Activated CD4-positive, alpha-beta T cell treated with anti-CD3 and anti-CD28 coated beads for 48 hours (primary cell): ENCODE measurements around the gene FSTL4.

Experiments
- DNase-seq: peaks from one replicate; pipeline ENCODE4 v3.0.0-alpha.2; 2020

The FSTL4 gene

DNA sequence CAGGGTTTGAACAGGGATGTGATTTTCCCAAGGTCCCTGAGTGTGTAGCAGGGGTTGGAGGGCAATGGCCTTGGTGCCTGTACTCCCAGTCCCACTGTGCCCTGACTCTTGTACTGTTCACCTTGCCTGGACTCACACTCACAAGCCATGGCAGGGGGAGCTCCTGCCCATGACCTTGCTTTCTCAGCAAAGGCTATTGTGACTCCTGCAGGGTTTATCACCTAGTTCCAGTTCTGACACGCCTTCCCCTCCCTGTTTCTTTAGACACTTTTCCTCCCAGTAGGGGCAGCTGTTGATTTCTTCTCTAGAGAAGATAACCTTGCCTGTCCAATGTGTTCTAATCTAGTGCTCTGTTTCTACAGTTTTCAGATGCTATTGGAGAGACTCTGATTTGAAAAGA lies 139.5 kb downstream of the FSTL4 start:
- DNase-seq = no peak

DNA sequence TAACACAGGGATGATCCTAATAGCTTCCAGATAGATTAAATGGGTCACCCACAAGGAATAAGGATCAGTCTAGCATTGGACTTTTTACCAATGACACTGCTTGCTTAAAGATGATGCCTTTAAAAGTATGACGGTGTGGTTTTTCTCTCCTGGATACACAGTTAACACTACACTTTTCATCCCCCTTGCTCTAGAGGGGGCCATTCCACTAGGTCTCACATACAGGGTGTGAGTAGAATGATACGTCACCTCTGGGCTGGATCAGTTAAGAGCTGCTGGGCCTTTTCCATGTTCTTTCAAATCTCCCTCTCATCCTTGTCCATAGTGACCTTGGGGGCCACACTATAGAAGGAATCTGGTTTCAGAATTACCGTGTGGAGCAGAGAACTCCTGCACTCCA lies 140.6 kb downstream of the FSTL4 start:
- no peak for DNase-seq

DNA sequence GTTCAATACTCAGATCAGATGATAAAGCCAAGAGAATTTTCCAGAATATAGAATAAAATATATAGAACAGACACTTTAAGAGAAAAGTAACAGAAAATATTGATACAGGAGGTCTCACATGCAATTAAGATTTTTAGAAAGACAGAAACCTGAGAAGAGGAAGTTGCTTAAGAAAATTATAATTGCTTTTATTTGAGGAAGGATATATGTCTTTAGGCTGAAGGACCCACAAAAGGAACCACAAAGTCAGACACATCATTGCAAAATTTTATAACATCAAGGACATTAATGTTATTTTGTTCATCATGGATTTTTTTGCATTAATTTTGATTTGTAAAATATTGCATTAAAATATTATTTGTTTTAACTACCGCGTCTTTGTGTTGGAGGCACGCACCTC lies 141.5 kb downstream of the FSTL4 start:
- no peak for DNase-seq

DNA sequence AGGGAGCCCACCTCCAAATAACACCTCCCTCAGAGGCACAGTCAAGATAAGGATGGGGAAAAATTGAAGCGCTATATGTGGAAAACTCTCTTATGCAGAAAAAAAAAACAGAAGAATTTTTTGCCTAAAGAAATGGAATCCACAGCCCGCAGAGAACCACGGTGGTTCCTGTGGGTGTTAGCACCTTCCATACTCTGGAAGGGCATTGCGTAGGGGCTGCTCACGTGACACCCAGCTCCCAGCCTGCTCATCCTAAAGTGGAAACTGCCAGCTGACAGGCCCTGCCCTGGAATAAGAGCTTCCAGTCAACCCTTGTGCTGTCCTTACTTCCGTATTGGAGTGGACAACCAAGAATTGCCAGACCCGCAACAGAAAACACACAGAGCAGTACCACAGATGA lies 142.5 kb downstream of the FSTL4 start:
- DNase-seq = no peak

DNA sequence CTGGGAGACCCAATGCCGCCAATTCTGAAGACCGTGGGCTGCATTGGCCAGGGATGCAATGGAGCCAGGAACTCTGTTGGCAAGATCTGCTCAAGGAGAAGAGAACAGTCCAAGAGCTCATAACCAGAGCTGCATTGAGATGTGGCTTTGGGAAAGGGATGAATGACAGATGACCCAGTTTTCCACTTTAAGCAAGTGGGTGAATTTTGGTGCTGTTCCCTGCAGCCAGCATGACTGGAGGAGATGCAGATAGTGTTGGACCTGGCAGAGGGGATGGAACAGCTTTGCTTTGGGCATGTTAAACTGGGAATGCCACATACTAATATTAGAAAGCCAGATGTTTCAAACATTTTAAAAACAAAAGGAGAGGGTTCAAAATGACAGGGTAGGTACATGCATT lies 143.1 kb downstream of the FSTL4 start:
- DNase-seq = no peak

DNA sequence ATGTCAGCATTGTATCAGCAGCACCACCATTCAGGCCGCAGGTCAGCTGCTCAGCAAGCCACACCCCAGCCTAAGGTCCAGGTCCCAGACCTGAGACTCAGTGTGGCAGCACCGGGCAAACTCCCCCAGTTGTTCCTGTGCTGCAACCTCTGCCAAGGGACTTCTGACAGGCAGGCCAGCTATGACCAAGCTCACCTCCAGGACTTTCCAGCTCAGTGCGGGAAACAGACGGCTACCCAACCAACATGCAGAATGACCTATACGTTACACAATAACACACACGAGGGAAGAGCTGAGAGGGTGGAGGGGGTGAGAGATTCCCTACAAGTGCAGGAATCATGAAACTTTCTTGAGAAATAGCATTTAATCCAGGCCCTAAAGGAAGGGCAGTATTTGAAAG lies 143.7 kb downstream of the FSTL4 start:
- DNase-seq = no peak

DNA sequence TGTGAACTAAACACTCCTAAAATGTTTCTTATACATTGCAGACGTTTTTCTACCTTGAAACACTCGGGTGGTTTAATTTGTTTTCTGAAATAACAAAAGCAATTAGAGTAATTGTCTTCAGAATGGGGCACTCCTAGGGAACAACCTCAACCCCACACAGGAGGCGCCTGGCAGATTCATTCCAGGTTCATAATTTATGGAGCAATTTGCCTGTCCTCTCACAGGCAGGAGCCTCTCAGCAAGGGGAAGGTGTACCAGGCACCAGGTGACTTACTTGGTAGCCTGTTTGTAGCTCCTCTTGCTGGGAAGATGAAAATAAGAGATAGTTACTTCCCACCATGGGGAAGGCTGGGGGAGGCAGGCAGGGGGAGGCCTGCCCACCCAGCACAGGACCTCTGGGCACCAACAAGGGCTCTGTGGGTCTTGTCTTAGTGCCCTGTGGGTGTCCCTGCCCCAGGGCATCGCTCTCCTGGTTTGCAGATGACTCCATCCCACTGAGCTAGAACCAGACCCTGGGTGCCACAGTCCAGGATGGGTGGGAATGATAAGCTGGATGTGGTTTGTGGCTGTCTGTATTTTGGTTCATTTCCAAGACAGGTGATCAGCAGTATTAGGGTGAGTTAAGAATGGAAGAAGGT lies 144.4 kb downstream of the FSTL4 start:
- no peak for DNase-seq

DNA sequence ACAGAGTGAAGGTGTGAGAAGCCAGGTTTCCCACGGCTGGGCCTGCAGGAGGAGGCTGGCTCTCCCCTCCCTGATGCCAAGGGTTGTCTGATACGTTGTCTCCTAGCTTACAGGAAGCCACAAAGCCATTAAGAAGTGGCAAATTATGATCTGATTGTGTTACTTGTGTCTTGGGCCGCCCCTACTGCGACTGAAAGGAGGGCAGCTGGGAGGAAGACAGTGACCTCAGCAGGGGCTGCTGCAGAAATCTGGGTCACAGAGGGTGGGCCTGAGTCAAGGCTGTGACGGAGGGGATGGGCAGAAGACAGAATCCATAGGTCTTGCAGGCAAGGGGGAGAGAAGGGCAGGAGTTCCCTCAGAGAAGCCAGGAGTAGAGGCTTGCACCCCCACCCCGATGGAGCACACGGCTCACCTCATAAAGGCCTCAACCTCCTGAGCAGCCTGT lies 145.0 kb downstream of the FSTL4 start:
- no peak for DNase-seq

DNA sequence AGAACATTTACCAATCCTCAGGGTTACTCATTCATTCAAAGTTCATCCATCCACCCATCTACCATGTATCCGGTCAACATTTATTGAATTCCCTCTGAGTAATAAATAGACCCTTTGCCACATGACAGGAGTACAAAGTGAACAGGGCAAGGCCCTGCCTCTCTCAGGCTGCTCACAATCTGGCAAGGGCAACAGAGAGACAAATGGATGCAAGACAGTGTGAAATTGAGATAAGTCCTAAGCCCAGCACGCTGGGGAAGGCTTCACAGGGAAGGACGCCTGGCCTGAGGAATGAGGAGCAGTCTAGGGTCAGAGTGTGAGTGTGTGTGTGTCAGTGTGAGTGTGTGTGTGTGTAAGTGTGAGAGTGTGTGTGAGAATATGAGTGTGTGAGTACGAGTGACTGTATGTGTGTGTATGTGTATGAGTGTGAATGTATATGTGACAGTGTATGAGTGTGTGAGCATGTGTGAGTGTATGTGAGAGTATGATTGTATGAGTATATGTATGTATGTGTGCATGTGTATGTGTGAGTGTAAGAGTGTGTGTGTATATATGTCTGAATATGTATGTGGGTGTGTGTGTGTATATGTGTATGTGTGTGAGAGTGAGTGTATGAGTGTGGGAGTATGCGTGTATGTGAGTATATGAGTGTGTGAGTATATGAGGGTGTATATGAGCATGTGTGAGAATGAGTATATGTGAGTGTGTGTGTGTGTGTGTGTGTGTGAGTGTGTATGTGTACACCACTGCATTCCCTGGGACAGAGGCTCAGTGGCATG lies 145.6 kb downstream of the FSTL4 start:
- DNase-seq = no peak

DNA sequence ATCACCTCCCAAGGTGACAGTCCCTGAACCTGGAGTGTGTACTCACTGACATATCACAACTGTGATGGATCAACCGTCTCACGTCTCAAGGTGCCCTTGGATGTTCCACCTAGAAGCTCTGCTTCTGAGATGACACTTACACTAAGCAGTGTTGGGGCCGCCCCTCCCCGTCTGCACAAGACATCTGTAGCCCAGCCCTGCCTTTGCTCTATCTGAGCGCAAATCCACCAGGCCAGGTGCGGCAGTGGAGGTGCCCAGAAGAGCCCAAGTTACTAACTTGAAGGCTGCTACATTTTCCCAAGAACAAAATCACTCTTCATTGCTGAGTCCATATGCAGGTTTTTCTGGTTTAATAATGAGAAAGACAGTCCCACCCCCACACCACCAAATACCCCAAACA lies 148.3 kb downstream of the FSTL4 start:
- DNase-seq = no peak

DNA sequence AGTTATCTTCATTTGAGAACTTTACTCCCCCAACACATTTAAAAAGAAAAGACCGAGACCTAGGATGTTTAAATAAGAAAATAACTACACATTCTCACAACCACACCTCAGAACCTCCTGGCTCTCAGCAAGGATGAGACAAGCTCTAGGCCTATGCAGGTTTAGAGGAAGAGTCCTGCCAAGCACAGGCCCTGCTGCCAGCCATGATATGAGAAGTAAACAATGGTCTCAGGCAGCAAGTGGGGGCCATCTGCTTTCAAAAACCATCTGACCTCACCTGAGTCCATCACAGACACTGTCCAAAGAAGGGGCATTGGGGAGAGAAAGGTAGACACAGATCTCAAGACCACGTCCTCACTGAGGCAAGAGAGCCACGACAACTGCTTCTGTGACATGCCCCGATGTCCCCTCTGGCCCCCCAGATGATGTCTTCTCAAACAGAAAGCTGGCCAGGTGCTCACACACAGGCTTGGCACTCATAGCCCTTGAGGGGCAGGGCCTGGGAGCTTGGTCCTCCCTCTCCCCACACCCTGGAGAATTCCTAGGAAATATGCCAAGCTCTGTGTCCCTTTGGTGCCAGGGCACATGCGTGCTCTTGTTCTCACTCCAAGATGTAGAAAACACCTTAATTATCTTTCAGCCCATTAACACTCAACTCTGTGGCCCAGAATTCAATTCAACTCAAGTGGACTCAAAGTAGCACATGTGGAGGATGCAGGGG lies 150.4 kb downstream of the FSTL4 start:
- no peak for DNase-seq

DNA sequence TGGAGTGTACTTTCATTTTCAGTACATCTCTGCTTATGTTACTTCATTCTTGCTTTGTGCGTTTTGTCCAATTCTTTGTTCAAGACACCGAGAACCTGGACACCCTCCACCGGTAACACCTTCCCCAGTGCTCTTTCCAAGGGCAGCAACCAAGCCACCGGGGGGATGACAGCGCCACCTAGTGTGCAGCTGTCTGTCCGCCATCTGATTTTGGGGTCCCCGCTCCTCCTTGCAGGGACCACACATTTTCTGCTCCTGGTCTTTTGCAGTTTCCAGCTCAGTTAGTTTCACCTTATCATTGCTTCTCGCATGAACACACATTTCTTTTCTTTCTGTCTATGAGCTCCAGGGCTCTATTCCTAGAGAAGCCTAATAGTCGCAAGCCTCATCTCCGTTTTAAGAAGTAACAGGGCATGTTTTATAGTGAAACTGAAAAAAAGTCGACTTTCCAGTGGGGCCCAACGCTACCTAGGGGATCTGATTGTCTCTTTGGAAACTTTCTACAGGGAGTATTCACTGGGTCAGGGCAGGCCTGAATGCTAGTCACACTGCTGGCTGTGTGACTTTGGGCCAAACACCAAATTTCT lies 152.1 kb downstream of the FSTL4 start:
- peak; percentile 68 for DNase-seq

DNA sequence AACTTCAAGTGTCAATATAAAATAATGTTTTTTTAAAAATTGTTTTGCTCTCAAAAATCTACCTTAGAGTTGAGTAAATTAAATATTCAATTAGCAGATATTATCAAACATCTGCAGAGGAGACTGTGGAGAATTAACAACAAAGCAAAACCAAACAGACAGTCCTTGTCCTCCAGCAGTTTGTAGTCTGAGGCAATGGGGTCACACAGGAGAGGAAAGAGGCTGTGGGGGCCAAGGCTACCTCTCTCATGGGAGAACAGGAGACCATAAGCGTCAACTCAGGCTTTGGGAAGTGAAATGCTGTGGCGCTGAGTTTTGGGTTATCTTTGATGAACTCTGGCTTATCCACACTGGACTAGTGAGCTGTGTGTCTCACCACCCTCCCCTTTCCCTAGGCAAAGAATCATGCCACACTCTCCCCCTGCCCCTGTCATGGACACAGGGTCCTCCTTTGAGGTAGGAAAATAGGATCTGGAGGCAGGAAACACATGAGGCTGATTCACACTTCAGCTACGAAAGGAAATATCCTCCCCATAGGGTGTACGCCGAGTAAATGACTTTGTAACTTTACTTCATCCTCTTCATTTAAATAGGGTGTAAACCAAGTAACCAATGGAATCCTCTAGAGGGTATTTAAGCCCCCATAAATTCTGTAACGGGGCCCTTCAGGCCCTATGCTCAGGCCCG lies 152.7 kb downstream of the FSTL4 start:
- no peak for DNase-seq

DNA sequence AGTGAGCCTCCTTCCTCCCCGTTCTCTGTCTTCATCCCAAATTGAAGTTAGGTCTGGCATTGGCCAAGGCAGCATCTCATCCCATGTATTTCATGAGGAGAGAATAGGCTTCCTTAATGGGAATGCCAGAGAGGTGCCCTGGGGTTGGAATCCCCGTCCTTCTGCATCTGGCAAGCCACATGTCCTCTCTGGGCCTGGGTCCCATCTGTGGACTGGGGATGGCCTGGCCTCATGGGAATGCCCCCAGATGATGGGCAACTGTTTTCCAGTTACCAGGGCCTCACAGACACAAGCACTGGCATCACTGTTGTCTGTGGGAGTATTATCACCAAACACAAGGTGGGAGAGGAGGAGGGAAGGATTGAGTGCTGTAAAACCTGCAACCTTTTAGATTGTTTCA lies 153.9 kb downstream of the FSTL4 start:
- no peak for DNase-seq

DNA sequence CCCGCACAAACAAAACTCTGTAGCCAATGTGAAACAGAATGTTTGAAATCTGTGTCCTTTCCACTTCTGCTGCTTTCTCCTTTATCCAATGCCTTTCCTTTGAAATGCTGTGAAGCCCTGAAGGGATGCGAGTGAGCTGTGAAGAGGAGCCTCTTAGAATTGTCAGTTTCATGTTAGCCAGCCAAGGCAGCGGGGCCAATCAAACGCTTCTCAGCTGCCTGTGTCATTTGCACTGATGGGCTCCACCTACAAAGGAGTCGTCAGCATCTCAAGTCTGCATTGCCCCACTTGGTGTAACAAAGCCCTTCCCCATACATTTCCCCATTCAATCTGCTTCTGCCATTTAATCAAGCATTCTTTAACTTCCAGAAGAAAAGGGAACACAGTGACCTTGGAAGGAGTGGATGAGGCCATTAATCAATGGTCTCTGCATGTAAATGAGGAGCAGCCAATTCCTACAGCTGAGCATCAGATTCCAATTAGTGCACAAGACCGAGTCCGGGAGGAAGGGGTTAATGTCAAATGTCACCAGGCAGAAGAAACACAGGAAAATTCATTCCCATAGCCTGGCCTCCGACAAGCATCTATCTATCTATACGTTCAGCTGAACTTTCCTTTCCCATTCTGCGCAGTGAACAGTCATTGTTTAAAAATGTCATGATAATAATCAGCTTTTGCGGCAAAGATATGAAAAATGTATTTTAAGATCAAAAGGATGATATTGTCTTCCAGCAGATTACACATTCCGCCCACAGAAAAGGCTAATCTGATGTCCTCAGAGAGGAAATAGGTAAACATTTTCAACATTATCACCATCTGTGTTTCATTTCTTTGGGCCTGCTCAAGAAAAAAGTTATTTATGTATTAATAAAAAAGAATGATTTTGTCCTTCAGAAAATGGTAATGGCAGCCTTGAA lies 154.6 kb downstream of the FSTL4 start:
- no peak for DNase-seq

DNA sequence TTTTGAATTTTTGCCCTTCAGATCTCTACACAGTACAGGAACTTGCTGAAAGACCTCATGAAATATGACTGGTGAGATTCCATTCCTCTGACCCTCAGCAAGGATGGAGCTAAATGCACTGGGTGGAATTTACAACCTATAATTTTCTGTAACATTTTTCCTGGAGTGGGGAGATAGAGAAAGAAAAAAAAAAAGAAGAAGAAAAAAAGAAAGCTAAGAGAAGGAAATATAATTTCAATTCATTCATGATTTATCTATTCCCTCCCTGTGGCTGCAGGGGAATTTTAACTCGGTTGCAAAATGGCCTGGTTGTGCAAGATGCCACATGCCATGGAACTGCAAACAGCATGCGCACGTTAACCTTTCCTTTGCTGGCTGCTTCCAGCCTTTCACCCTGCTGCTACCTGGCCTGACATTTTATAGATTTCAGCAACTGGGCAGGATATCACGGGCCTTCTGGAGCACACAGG lies 155.4 kb downstream of the FSTL4 start:
- no peak for DNase-seq

DNA sequence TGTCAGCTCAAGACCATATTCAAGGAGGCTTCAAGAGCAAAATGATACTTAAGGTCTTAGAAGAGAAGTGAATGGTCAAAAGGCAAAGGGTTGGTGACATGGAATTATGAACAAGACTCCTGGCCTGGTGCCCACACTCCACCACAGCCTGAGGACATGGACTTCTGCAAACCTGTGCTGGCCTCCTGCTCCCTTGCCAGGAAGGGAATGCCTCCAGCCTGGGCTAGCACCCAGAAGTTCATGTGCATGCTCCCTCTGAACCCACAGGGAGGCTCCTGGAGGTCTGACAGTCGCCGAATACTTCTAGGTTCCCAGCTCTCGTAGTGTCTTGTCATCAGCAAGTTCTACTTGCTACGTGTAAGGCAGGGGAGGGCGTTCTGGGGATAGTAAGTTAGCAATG lies 156.7 kb downstream of the FSTL4 start:
- DNase-seq = no peak

DNA sequence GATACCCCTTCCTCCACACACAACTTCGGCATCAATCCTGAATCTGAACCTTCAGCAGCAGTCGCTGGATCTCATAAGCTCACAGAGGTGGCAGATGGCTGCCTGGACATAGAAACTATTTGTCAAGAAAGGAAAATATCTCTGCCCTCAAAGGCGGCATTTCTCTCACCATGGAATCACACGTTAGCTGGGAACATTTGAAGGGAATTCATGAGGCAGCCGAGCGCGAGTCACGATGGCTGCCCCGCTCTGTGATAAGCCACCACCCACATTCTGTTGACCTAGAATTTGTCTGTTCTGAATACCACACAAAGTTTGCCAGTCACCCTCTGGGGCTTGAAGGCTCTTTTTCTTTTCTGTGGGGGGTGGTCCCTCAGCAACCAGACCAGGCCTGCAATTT lies 157.9 kb downstream of the FSTL4 start:
- DNase-seq = no peak

DNA sequence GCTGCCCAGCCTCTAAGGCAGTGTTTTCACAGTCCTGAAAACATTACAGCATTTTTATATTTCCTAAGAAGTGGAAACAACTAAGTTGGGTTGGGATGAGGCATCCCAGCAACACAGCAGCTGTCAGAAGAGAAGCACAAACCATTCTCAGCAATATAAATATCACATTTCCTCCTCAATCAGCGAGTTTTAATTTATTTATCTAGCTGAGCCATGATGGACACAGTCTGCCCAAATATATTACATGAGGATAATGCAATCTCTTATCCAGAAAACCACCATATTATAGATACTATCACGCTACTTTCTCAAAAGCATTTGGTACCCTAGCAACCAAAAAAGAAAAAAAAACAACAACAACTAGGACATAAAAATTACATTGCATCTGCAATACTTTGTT lies 158.5 kb downstream of the FSTL4 start:
- DNase-seq = no peak

DNA sequence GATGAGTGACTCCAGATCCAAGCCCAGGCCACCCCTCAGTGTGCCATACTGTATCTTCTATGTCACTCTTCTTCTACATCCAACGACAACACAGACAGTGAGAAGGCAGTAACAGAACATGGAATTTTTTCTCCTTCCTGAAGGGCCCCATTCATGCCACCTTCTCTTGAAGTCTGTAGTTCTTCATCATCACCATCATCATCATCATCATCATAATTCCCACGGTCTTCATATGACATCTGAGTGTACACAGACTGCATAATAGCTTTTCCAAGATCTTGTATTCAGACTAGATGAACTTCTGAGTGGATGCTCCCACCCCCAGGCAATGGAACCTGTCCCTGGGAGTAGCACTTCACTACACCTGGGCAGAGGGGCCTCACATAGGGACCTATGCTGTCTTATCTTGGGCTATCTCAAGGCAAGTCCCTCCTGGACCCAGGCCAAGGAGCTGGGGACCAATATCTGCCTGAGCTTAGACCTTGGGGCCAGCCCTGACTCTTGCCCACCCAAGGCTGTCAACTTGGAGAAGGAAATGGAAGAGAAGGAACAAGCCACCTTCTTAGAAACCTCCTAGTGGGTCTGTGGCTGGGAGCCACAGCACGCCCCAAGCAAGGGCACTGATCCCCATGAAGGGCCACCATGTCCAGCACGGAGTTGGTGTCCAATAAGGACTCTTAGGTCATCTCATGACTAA lies 159.1 kb downstream of the FSTL4 start:
- DNase-seq = no peak

DNA sequence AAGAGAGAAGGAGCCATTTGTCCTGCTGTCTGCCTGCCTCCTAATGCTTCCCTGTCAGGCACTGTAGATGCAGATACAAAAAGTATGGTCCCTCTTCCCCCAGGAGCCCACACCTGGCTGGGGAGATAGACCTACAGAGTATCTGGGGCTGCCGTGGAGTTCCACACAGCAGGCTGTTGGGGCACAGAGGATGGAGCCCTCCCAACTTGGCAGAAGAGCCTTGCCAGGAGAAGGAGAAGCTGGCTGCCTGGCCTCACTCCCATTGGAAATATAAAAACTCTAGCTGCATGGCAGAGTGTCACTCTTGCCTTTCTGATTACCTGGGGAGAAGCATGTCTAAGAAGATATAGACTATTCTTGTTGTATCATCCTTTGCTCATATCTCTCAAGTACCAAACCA lies 160.4 kb downstream of the FSTL4 start:
- DNase-seq = no peak
